HepG2 (cell line): ENCODE results near the gene TUBB4B. TPM values are rescaled to one million over a fixed set of nuclear protein-coding genes. Genes with fewer than 3 reads are reported as not detected.

Source experiments
- CREB3 ChIP-seq: sonication (generic); formaldehyde crosslinking; IDR thresholded peaks from 2 replicates; pipeline ENCODE4 v1.5.0; 2020; ENCODE audit warnings: missing genetic modification reagents
- E2F2 ChIP-seq: sonication (generic); formaldehyde crosslinking; IDR thresholded peaks from 2 replicates; pipeline ENCODE4 v1.4.0; 2020; ENCODE audit warnings: missing genetic modification reagents, borderline replicate concordance
- HOXA9 ChIP-seq: sonication (generic); formaldehyde crosslinking; IDR thresholded peaks from 2 replicates; pipeline ENCODE4 v1.8.1; 2022; ENCODE audit warnings: missing genetic modification reagents, mild to moderate bottlenecking, moderate library complexity, borderline replicate concordance
- ISL2 ChIP-seq: sonication (generic); formaldehyde crosslinking; IDR thresholded peaks from 2 replicates; pipeline ENCODE4 v1.5.0; 2020; ENCODE audit warnings: missing genetic modification reagents
- MATR3 ChIP-seq: sonication (generic); formaldehyde crosslinking; IDR thresholded peaks from 2 replicates; pipeline ENCODE4 v1.4.0; 2020; ENCODE audit warnings: missing genetic modification reagents
- MIXL1 ChIP-seq: IDR thresholded peaks from 2 replicates; pipeline ENCODE4 v1.6.1; 2016
- NFE2L1 ChIP-seq: sonication (generic); formaldehyde crosslinking; IDR thresholded peaks from 2 replicates; pipeline ENCODE4 v1.4.0; 2020; ENCODE audit warnings: missing genetic modification reagents, mild to moderate bottlenecking, borderline replicate concordance
- PHF20 ChIP-seq: sonication (generic); formaldehyde crosslinking; IDR thresholded peaks from 2 replicates; pipeline ENCODE4 v1.5.0; 2020; ENCODE audit warnings: mild to moderate bottlenecking, missing genetic modification reagents
- RBAK ChIP-seq: sonication (generic); formaldehyde crosslinking; IDR thresholded peaks from 2 replicates; pipeline ENCODE4 v1.5.1; 2020; ENCODE audit warnings: mild to moderate bottlenecking, missing genetic modification reagents
- SETDB1 ChIP-seq: sonication (generic); formaldehyde crosslinking; IDR thresholded peaks from 2 replicates; pipeline ENCODE4 v1.5.1; 2020; ENCODE audit warnings: missing genetic modification reagents, mild to moderate bottlenecking, borderline replicate concordance
- TFDP2 ChIP-seq: sonication (generic); formaldehyde crosslinking; IDR thresholded peaks from 2 replicates; pipeline ENCODE4 v1.4.0; 2020; ENCODE audit warnings: missing genetic modification reagents
- WIZ ChIP-seq: sonication (generic); formaldehyde crosslinking; IDR thresholded peaks from 2 replicates; pipeline ENCODE4 v1.5.1; 2020; ENCODE audit warnings: mild to moderate bottlenecking, missing genetic modification reagents
- ZBED4 ChIP-seq: sonication (generic); formaldehyde crosslinking; IDR thresholded peaks from 2 replicates; pipeline ENCODE4 v1.4.0; 2020; ENCODE audit warnings: missing genetic modification reagents, borderline replicate concordance
- ZBTB7B ChIP-seq: sonication (generic); formaldehyde crosslinking; IDR thresholded peaks from 2 replicates; pipeline ENCODE4 v1.4.0; 2020; ENCODE audit warnings: missing genetic modification reagents
- ZNF337 ChIP-seq: sonication (generic); formaldehyde crosslinking; IDR thresholded peaks from 2 replicates; pipeline ENCODE4 v1.5.1; 2020; ENCODE audit warnings: missing genetic modification reagents, low read depth, mild to moderate bottlenecking, borderline replicate concordance
- ZNF496 ChIP-seq: sonication (generic); formaldehyde crosslinking; IDR thresholded peaks from 2 replicates; pipeline ENCODE4 v1.8.1; 2023; ENCODE audit warnings: mild to moderate bottlenecking, moderate library complexity, missing genetic modification reagents; ENCODE audit not compliant: insufficient replicate concordance
- ZNF552 ChIP-seq: sonication (generic); formaldehyde crosslinking; IDR thresholded peaks from 2 replicates; pipeline ENCODE4 v1.9.0; 2022; ENCODE audit warnings: missing genetic modification reagents, mild to moderate bottlenecking, borderline replicate concordance
- ZNF570 ChIP-seq: sonication (generic); formaldehyde crosslinking; IDR thresholded peaks from 2 replicates; pipeline ENCODE4 v1.4.0; 2020; ENCODE audit warnings: mild to moderate bottlenecking, missing genetic modification reagents, borderline replicate concordance
- ZNF607 ChIP-seq: sonication (generic); formaldehyde crosslinking; IDR thresholded peaks from 2 replicates; pipeline ENCODE4 v1.5.1; 2020; ENCODE audit warnings: missing genetic modification reagents, mild to moderate bottlenecking, borderline replicate concordance
- ZNF674 ChIP-seq: sonication (generic); formaldehyde crosslinking; IDR thresholded peaks from 2 replicates; pipeline ENCODE4 v1.5.0; 2020; ENCODE audit warnings: low read depth, mild to moderate bottlenecking, missing genetic modification reagents
- ZNF724P ChIP-seq: sonication (generic); formaldehyde crosslinking; IDR thresholded peaks from 2 replicates; pipeline ENCODE4 v1.8.0; 2022; ENCODE audit warnings: missing genetic modification reagents, borderline replicate concordance
- ZNF777 ChIP-seq: sonication (generic); formaldehyde crosslinking; IDR thresholded peaks from 2 replicates; pipeline ENCODE4 v1.4.0; 2020; ENCODE audit warnings: missing genetic modification reagents
- polyA plus RNA-seq, 8 experiments: library from polyadenylated mRNA; depleted of rRNA in 3 of 8; stranded (reverse) in 7 of 8; unstranded in 1 of 8; fragments of >200 nt; fragmentation: Illumina TruSeq in 4 of 8; extraction: Trizol in 4 of 8; gene quantifications; 2 replicates each; pipeline versions ENCODE4 v1.2.1 to v1.2.3, GENCODE V29; 2011 to 2016; ENCODE audit warnings: low read depth in 4 of 8, missing spikeins in 1 of 8, mixed read lengths in 1 of 8; ENCODE audit not compliant: insufficient read depth in 1 of 8
- total RNA-seq, 5 experiments: library from RNA; depleted of rRNA; stranded (reverse); fragments of >200 nt; fragmentation: Illumina TruSeq; extraction: Trizol; gene quantifications; 2 replicates each; pipeline ENCODE4 v1.2.3, GENCODE V29; 2016; ENCODE audit warnings: low read depth in 1 of 5

TUBB4B gene
- total and polyA plus RNA-seq, 2 of the 13 experiments (the other 11 are each of a cell fraction or from before 2014, with no cell fraction given), result 182 to 412 TPM

- TF ChIP-seq ZBED4 (CRISPR knock-in tag) (no peak), CREB3 (0 out of 2 replicates have a peak, but pooled peaks have one; percentile 21), ZNF777 (no peak; the same call in 1 of the 2 replicates), HOXA9 (CRISPR knock-in tag) (no peak), E2F2 (no peak), ZNF496 (CRISPR knock-in tag) (no peak), ZNF674 (CRISPR knock-in tag) (no peak), SETDB1 (CRISPR knock-in tag) (no peak), RBAK (CRISPR knock-in tag) (no peak), WIZ (CRISPR knock-in tag) (no peak), NFE2L1 (CRISPR knock-in tag) (no peak), ISL2 (no peak), ZBTB7B (peak; percentile 62), ZNF552 (CRISPR knock-in tag) (no peak; the same call in 1 of the 2 replicates), ZNF607 (peak; percentile 16; the same call in 1 of the 2 replicates), PHF20 (CRISPR knock-in tag) (no peak; the same call in 1 of the 2 replicates), ZNF337 (CRISPR knock-in tag) (peak; percentile 11; the same call in 1 of the 2 replicates), MATR3 (no peak), ZNF724P (no peak), ZNF570 (no peak), MIXL1 (CRISPR knock-in tag) (0 out of 2 replicates have a peak, but pooled peaks have one; percentile 23), TFDP2 (CRISPR knock-in tag) (peak; percentile 55; the same call in 1 of the 2 replicates)
Measured at GRCh38 chr9:137235424-137236237, 5.5 kb upstream of the TUBB4B start (continued).
